Cardiac septum (tissue), 1 donor: ENCODE measurements around the gene DUT. TPM values are rescaled to one million over a fixed set of nuclear protein-coding genes. Genes with fewer than 3 reads are reported as not detected.

Experiments used
- DNase-seq: peaks from one replicate; pipeline ENCODE4 v3.0.0-alpha.2; 2020; ENCODE audit warnings: low spot score
- intact Hi-C: fragments of 100-400 bp; cut with DNase I; formaldehyde crosslinking; loops from one replicate; pipeline ENCODE4 v1.14.0; 2022
- long read RNA-seq: library from polyadenylated mRNA; unstranded; transcript quantifications from one replicate; pipeline ENCODE4 v2.0.0, GENCODE V29; 2021
- total RNA-seq: library from RNA; stranded (reverse); fragmentation: NEBNext Ultra II Directional; extraction: Animal tissue kit (Norgen Biotek cat#: 25700); gene quantifications from one replicate; pipeline ENCODE4 v1.2.1, GENCODE V29; 2021
- donor health status: DM: no; HTN: no; CAD: no.

Gene DUT
- total RNA-seq: 66.9 TPM
- long read RNA-seq, transcript DUT-205 (7 exons, 769 nt): minor isoform, 19 of 149 reads
- long read RNA-seq, transcript DUT-201 (7 exons, 2,147 nt): major isoform, 97 of 149 reads
- long read RNA-seq, transcript DUT-202 (6 exons, 1,935 nt): minor isoform, 19 of 149 reads
- long read RNA-seq, transcript DUT-204 (7 exons, 724 nt): minor isoform, 7 of 149 reads
- long read RNA-seq, partial matches to known transcripts: 0 of 149 reads
- long read RNA-seq, other reads (novel, unspliced or antisense): 6 of 149 reads

- intact Hi-C loops: no loop called here
- DNase-seq: peak; percentile 95
Measured at GRCh38 chr15:48330855-48331795, at the start of gene DUT. TSS of gene DUT (plus strand) at chr15:48331429. CDS start at chr15:48331516, 87 bp downstream.

GRCh38 chr15:48281674-48282073, 49.6 kb upstream of the DUT start:
- DNase-seq: no peak
- intact Hi-C loops: loop anchor here (10.0 kb wide), 2 partner anchors 107 to 167 kb away; partner anchors contain the start of gene MYEF2

GRCh38 chr15:48282216-48282615, 49.0 kb upstream of the DUT start:
- no peak for DNase-seq
- intact Hi-C loops: loop anchor here (10.0 kb wide), 2 partner anchors 107 to 167 kb away; partner anchors contain the start of gene MYEF2

GRCh38 chr15:48283396-48284145, 47.7 kb upstream of the DUT start:
- intact Hi-C loops: loop anchor here (10.0 kb wide), 2 partner anchors 109 to 169 kb away; partner anchors contain the start of gene MYEF2
- DNase-seq: no peak

GRCh38 chr15:48285329-48286214, 45.7 kb upstream of the DUT start:
- DNase-seq: no peak
- intact Hi-C loops: loop anchor here (5.0 to 10.0 kb wide), 3 partner anchors 111 to 1088 kb away; partner anchors contain the start of gene MYEF2

- intact Hi-C loops: loop anchor here (5.0 to 10.0 kb wide), 3 partner anchors 115 to 1092 kb away; partner anchors contain the start of gene MYEF2
Measured at GRCh38 chr15:48289628-48290027, 41.6 kb upstream of the DUT start.

GRCh38 chr15:48292458-48292857, 38.8 kb upstream of the DUT start:
- DNase-seq: no peak
- intact Hi-C loops: no loop called here

More at GRCh38 chr15:48289628-48290027, 41.6 kb upstream of the DUT start:
- no peak for DNase-seq

GRCh38 chr15:48297668-48298067, 33.6 kb upstream of the DUT start:
- no peak for DNase-seq
- intact Hi-C loops: no loop called here

GRCh38 chr15:48298914-48299313, 32.3 kb upstream of the DUT start:
- intact Hi-C loops: no loop called here
- no peak for DNase-seq

GRCh38 chr15:48300038-48300437, 31.2 kb upstream of the DUT start:
- DNase-seq: no peak

GRCh38 chr15:48304398-48304797, 26.8 kb upstream of the DUT start:
- intact Hi-C loops: no loop called here
- DNase-seq: no peak

More at GRCh38 chr15:48300038-48300437, 31.2 kb upstream of the DUT start:
- intact Hi-C loops: no loop called here

GRCh38 chr15:48306639-48307038, 24.6 kb upstream of the DUT start:
- intact Hi-C loops: no loop called here
- no peak for DNase-seq

- no peak for DNase-seq
- intact Hi-C loops: no loop called here
Measured at GRCh38 chr15:48307586-48307985, 23.6 kb upstream of the DUT start.

- intact Hi-C loops: no loop called here
- DNase-seq: no peak
Measured at GRCh38 chr15:48309740-48310139, 21.5 kb upstream of the DUT start.

GRCh38 chr15:48313216-48313615, 18.0 kb upstream of the DUT start:
- DNase-seq: no peak
- intact Hi-C loops: no loop called here

- DNase-seq: no peak
- intact Hi-C loops: no loop called here
Measured at GRCh38 chr15:48315041-48315440, 16.2 kb upstream of the DUT start.

- intact Hi-C loops: no loop called here
- no peak for DNase-seq
Measured at GRCh38 chr15:48317221-48317620, 14.0 kb upstream of the DUT start.

GRCh38 chr15:48318131-48318530, 13.1 kb upstream of the DUT start:
- no peak for DNase-seq
- intact Hi-C loops: no loop called here

GRCh38 chr15:48323294-48323693, 7.9 kb upstream of the DUT start:
- no peak for DNase-seq
- intact Hi-C loops: no loop called here
